Medulla oblongata (tissue), 1 donor: ENCODE results near the gene B2M.
"Not testable (repeated sequence)": the region's sequence is repeated elsewhere in the genome, so short reads cannot be mapped to it uniquely, and the experiment has no call there.

Source experiments
- DNase-seq: peaks from one replicate; pipeline ENCODE4 v3.0.0-alpha.2; 2015; ENCODE audit errors: extremely low spot score

B2M gene

DNA sequence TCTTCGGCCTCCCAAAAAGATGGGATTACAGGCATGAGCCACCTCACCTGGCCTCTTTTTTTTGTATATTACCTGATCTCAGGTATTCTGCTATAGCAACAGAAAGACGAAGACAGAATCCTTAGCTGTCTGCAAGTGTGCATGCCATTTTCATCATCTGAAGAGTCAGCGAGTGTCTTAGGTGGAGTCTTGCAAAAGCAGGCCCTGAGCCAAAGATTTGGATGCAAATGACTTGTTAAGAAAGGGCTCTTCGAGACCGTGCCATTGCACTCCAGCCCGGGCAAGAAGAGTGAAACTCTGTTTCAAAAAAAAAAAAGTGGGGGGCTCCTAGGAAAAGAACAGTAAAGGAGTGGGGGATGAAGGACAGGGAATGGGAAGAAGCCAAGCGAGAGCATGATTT lies 14.8 kb downstream of the B2M start:
- DNase-seq: no peak

DNA sequence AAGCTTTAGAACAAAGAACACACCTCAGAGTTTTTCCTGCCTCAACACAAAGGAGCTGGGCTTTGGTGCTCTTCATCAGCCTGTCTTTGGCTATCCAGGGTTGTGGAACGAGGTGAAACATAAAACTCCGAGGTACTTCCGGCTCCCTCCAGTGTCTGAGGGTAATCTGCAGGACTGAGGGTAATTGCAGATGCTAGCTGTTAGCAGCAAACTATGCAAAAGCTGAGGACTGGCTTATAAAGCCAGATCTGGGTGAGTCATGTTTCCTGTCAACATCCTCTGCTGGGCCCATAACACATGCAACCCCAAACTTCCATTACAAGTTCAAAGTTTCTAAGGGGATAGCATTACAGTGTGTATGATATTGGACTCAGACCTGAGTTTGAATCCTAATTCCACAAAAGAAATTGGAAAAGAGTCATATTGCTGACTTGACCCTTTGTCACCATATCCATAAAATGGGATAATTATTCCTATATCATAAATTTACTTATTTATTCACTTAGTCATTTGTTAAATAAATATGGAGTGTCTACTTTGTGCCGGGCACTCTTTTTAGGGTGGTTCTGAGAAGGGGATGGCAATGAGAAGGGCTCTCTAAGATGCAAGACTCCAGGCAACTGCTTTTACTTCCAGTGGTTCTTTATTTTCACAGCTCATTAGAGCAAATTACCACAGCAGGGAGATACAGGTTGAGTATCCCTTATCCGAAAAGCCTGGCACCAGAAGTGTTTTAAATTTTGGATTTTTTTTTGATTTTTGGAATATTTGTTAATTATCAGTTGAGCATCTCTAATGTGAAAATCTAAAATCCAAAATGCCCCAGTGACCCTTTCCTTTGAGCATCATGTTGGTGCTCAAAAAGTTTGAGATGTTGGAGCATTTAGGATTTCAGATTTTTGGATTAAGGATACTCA lies 15.5 kb downstream of the B2M start:
- DNase-seq: peak; percentile 64

DNA sequence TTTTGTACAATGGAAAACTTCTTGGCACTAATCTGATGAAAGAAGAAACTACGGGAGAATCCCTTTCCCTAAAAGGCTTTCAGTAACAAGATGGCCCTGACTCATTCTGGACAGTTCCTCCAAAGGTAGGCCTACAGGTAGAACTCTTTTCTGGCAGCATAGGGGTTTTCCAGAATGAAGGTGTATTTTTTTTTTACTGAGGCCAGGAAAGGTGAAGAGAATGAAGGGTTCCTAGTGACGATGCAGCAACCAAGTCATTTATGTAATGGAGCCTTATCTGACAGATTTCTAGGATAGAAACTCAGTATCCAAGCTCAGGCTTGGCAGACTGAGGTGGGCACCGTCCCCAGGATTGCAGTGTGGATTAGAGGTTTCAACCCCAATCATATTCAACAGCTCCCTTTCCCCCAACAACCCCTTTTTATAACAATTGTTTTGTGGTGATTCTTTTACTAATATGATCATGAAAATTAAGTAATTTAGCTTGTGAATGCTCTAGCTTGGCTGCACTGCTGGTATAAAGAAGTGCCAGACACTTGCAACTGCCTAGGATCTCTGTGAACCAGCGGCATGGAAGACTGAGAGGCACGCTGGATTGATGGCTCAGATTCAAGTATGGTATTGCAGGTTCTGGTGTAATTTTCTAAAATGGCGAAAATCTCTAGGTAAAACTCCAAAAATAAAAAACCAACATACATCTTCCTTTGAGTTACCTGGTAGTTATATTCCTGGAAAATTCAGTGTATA lies 16.3 kb downstream of the B2M start:
- DNase-seq: no peak

DNA sequence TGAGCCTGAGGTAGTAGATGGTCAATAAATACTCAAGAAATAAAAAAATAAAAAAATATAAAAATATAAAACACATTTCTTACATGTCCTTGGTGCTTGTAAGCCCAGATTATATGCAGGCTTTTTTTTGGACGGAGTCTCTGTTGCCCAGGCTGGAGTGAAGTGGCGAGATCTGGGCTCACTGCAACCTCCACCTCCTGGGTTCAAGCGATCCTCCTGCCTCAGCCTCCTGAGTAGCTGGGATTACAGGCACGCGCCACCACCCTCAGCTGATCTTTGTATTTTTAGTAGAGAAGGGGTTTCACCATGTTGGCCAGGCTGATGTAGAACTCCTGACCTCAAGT lies 16.9 kb downstream of the B2M start:
- not testable (repeated sequence) for DNase-seq

DNA sequence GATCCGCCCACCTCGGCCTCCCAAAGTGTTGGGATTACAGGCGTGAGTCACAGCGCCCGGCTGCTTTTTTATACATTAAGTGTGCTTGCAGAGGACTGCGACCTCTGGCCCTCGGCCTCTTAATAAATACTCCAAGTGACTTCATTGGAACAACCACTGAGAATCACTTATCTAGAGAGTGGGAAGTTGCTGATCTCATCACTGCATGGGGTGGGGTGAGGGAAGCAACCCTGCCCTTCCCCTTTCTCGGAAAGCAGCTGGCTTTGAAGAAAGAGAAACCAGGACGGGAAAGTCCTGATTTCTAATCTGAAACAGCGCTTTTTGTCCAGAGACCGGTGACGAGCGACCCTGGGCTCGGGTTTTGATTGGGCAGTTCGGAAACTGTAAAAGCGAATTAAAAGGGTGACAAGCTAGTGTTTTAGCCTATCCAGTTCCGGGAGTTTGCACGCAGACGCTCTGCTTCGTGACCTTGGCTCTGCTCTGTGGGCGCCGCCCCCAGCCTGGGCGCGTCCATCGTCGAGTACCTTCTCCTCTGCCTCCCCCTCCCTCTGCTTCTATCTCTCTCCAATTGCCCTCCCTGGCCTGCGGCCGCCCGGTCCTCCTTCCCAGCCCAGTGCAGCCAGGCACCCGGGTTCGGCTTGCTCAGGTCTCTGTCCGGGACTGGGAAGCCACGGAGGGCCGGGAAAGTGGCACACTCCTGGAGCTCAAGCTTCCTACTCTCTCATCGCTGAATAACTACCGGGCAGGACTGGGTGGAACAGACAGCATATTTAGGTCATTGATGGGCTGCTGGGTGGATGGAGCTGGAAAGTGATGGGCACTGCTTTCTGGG lies 17.5 kb downstream of the B2M start:
- DNase-seq: peak; percentile 99

DNA sequence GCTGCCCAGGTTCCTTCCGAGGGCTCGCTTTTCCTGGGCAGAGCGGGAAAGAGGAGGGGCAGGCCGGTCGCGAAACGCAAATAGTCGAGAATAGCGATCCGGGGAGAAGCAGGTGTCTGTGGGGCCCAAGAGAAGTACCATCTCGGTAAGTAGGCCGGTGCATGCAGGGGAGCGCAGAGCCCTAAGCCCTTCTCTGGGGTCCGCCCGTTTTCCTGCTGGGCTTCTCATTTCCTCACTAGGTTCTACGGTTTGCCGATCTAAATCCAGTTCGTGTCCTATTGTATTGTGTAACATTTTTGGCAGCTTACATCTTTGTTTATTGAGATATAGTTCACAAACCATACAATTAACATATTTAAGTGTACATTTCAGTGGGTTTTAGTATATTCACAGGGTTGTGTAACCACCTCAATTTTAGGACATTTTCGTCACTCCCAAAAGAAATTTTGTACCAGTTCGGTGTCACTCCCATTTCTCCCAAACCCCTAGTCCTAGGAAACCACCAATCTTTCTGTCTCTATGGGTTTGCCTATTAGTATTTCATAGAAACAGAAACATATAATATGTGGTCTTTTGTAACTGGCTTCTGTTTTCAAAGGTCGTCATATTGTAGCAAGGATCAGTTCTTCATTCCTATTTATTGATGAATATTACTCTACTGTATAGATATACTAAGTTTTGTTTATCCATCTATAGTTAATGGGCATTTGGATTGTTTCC lies 18.3 kb downstream of the B2M start:
- peak; percentile 57 for DNase-seq

DNA sequence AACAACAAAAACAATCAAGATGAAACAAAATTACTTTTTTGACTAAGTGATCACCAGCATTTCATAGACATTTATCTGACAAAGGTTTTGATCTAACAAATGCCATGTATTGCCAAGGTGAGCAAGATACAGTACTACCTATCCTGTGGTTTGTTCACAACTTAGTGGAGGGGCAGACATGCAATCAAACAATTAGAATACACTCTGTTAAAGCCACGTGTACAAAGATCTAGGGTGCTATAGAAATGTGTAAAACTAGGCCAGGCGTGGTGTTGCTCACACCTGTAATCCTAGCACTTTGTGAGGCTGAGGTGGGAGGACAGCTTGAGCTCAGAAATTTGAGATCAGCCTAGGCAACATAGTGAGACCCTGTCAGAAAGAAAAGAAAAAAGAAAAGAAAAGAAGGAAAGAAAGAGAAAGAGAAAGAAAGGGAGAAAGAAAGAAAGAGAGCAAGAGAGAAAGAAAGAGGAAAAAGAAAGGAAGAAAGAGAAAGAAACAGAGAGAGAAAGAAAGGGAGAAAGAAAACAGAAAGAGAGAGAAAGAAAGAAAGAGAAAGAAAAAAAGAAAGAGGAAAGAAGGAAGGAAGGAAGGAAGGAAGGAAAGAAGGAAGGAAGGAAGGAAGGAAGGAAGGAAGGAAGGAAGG lies 23.6 kb downstream of the B2M start:
- DNase-seq: no peak

DNA sequence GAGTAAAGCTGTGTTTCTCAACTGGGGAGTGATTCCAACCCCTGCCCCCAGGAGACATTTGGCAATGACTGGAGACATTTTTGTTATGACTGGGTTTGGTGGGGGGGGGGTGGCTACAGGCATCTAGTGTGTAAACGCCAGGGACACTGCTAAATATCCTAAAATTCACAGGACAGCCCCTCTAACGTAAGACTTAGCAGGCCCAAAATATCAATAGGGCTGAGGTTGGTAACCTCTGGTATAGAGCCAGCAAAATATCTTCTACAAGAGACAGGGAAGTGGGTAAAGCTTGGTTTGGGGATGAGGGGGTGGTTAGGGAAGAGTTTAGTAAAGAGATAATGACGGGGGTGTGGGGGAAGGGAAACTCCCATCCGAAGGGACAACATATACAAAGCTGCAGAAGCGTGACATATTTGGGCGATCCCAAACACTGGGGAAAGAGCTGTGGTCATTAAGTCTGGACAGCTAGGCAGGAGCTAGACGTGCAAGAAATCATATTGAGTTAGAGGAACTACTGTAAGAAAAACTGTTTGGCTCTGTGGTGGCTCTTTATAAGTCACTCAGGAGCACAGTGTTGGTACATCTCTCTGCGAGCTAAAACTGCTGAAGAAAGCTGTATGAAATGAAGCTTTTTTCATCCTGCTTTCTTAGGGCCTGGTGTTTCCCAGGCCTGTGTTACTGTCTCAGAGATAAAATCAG lies 24.3 kb downstream of the B2M start:
- peak; percentile 57 for DNase-seq

DNA sequence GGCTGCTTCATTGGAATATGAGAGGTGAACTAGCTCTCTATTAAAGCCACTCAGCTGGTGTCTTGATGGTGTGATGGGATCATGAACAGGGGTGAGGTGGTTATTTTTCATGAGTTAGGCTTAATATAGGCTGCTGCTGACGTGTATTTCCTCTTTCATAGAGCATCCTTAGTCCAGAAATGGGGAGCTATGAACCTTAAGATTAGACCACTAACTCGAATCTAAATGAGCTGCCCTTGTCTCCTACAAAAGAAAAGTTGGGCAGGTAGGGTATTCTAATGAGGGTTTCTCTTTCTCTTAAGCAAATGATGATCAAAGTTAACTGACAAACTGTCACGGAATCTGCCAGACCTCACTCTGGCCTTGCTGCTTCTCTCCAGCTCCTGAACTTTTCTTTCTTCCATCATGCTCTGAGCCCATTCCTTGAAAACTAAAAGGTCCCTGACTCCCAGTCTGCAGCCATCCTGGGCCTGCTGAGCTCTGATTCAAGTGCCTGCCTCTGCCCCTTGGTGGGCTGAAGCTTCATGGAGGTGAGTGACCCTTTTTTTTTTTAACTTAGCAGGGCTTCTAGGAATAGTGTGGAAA lies 25.0 kb downstream of the B2M start, which contains the start of gene TRIM69:
TRIM69 (plus strand) TSS at position 348 of the 585 bp plus-strand sequence; CDS start at position 525, 177 bp downstream.
- no peak for DNase-seq

DNA sequence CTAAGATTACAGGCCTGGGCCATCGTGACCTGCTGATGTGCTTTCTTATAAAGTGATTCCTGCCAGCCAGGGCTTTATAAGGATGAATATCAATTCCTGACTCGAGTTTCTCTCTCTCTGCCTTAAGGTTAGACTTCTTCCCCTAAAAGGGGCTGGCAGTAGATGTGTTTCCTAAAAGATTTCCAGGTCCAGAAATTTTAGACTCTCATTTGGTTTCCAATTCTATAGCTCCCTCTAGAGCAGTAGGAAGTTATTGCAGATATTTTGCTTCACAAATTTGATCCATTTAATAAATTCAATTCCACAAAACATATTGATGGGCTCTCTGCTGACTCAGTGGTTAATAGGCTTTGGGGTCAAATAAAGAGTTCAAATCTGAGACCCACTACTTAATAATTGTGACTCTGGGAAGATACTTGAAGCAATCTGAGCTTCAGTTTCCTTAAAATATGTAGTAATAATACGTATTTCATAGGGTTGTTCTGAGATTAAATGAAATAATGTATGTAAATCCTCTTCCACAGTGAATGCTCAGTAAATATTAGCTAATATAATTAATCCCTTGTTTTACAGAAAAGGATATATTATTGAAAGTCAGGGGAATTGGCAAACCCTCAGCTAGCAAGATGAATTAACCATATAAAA lies 27.1 kb downstream of the B2M start:
- peak; percentile 60 for DNase-seq

DNA sequence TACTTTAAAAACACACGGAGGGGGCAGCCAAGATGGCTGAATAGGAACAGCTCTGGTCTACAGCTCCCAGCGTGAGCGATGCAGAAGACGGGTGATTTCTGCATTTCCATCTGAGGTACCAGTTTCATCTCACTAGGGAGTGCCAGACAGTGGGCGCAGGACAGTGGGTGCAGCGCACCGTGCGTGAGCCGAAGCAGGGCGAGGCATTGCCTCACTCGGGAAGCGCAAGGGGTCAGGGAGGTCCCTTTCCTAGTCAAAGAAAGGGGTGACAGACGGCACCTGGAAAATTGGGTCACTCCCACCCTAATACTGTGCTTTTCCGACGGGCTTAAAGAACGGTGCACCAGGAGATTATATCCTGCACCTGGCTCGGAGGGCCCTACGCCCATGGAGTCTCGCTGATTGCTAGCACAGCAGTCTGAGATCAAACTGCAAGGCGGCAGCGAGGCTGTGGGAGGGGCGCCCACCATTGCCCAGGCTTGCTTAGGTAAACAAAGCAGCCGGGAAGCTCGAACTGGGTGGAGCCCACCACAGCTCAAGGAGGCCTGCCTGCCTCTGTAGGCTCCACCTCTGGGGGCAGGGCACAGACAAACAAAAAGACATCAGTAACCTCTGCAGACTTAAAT lies 28.0 kb downstream of the B2M start:
- not testable (repeated sequence) for DNase-seq

DNA sequence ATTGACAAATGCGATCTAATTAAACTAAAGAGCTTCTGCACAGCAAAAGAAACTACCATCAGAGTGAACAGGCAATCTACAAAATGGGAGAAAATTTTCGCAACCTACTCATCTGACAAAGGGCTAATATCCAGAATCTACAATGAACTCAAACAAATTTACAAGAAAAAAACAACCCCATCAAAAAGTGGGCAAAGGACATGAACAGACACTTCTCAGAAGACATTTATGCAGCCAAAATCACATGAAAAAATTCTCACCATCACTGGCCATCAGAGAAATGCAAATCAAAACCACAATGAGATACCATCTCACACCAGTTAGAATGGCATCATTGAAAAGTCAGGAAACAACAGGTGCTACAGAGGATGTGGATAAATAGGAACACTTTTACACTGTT lies 32.1 kb downstream of the B2M start:
- not testable (repeated sequence) for DNase-seq

DNA sequence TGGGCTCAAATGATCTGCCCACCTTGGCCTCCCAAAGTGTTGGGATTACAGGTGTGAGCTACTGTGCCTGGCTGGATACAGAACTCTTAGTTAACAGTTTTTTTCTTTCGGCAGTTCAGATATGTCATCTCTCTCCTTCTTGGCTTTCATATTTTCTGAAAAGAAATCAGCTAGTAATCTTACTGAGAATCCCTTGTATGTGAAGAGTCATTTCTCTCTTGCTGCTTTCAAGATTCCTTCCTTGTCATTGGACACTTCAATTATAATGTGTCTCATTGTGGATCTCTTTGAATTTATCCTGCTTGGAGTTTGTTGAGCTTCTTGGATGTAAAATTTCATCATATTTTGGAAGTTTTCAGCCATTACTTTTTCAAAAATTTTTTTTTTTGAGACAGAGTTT lies 42.0 kb downstream of the B2M start:
- DNase-seq: no peak

DNA sequence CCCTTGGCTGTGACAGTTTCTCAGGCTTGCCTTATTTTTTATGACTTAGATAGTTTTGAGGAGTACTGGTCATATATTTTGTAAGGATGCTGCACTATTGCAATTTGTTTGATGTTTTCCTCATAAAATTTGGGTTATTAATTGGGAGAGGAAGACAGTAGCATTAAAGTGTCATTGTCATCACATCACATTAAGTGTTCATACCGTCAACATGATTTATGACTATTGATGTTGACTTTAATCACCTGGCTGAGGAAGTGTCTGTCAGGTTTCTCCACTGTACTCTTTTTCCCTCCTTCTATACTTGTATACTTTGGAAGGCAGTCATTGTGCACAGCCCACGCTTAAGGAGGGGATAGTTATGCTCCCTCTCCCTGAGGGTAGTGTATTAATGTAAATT lies 51.9 kb downstream of the B2M start:
- no peak for DNase-seq

DNA sequence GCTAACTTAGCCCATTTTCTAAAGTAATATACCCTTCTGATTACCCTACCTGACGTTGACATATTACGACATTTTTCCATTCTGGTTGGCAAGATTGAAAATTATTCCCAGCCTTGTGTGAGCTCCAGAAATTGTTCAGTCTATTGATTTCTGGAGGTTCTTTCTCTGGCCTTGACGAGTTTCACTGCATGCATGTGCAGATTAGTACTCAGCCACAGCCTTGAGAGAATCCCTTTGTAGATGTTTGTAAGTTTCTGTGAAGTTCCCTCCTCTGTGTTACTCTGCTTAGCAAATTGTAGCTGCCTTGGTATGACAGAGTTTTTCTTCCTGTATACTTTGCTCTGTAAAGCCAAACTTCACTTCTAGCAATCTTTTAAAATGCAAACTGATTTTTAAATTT lies 52.5 kb downstream of the B2M start:
- DNase-seq: no peak

DNA sequence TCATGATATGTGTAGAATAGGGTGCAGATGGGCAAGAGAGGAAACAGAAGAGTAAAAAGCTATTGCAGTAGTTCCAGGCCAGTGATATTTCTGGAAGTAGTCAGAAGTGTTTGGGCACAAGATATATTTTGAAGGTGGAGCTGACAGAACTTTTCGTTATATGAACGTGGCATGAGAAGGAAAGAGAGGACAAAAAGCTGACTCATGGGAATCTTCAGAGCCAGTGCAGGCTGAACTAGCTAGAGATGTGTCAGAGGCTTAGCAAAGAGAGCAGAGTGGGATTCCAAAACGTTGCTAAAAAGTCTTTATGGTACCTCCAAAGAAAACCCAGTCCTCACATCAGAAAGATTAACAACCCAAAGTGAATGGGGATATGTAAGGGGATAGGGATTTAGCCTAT lies 53.7 kb downstream of the B2M start:
- DNase-seq: no peak
